Measurements from ENCODE around the gene SH3GL3.

- no peak for TF ChIP-seq CREB1 (IDR thresholded peaks at IDR 0.05; ENCODE audit: low read depth)
- no peak for TF ChIP-seq REST (IDR thresholded peaks at IDR 0.05; ENCODE audit: low read depth)
- no peak for TF ChIP-seq TEAD4 (IDR thresholded peaks at IDR 0.05)
- TF ChIP-seq TCF12 (IDR thresholded peaks at IDR 0.05; ENCODE audit: low read depth), result no peak
Measured at GRCh38 chr15:83515164-83515563, 68.0 kb downstream of the SH3GL3 start.

All from Ishikawa (cell line).